ENCODE data around the gene PDGFB.

DNA sequence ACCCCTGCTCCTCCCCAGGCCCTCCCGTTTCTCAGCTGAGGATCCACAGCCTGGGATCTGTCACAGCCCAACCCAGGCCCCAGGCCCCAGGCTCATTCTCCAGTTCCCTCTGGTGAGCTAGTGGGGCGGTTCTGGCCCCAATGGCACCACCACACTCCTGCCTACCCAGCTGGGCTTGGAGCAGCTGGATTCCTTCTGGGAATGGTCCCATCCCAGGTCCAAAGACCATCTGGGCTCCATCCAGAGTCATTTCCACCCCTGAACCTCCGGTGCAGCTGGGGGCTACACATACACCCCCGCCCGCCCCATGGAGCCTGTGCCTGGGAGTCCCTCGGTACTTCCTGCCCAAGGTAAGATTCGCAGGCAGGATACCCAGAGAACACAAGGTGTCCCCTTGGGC lies 35.5 kb upstream of the PDGFB start:
- TF ChIP-seq LEF1 (IDR thresholded peaks at IDR 0.05; ENCODE audit: borderline replicate concordance): no peak
- TF ChIP-seq NFRKB (IDR thresholded peaks at IDR 0.05): no peak
- TF ChIP-seq FOXM1 (IDR thresholded peaks at IDR 0.05; ENCODE audit: borderline replicate concordance): no peak
- no peak for TF ChIP-seq FOXK2 (IDR thresholded peaks at IDR 0.05)
